Measurements from ENCODE around the gene MTA3.
"Not testable (repeated sequence)": the region's sequence is repeated elsewhere in the genome, so short reads cannot be mapped to it uniquely, and the experiment has no call there.

MTA3 gene

GRCh38 chr2:42675815-42676214, 107.4 kb downstream of the MTA3 start:
- DNase-seq = no peak

- no peak for DNase-seq
Observed at GRCh38 chr2:42685303-42685702, 116.9 kb downstream of the MTA3 start.

- no peak for DNase-seq
Observed at GRCh38 chr2:42693013-42693615, 124.7 kb downstream of the MTA3 start.

GRCh38 chr2:42693688-42694479, 125.5 kb downstream of the MTA3 start:
- DNase-seq = no peak

GRCh38 chr2:42696987-42697386, 128.6 kb downstream of the MTA3 start:
- DNase-seq = no peak

- no peak for DNase-seq
Observed at GRCh38 chr2:42698940-42699339, 130.5 kb downstream of the MTA3 start.

GRCh38 chr2:42706836-42707235, 138.4 kb downstream of the MTA3 start:
- no peak for DNase-seq

GRCh38 chr2:42708179-42708578, 139.7 kb downstream of the MTA3 start:
- DNase-seq = no peak

- no peak for DNase-seq
Observed at GRCh38 chr2:42711896-42712295, 143.5 kb downstream of the MTA3 start.

- DNase-seq = no peak
Observed at GRCh38 chr2:42712934-42713333, 144.5 kb downstream of the MTA3 start.

GRCh38 chr2:42713920-42714319, 145.5 kb downstream of the MTA3 start:
- DNase-seq = no peak

- DNase-seq = no peak
Observed at GRCh38 chr2:42714686-42715085, 146.3 kb downstream of the MTA3 start.

GRCh38 chr2:42721898-42722297, 153.5 kb downstream of the MTA3 start:
- DNase-seq = no peak

GRCh38 chr2:42722320-42723190, 154.1 kb downstream of the MTA3 start:
- no peak for DNase-seq

- no peak for DNase-seq
Observed at GRCh38 chr2:42723465-42723864, 155.0 kb downstream of the MTA3 start.

- DNase-seq = no peak
Observed at GRCh38 chr2:42724886-42725285, 156.5 kb downstream of the MTA3 start.

- no peak for DNase-seq
Observed at GRCh38 chr2:42725657-42726056, 157.2 kb downstream of the MTA3 start.

- no peak for DNase-seq
Observed at GRCh38 chr2:42726680-42727079, 158.2 kb downstream of the MTA3 start.

GRCh38 chr2:42731316-42731715, 162.9 kb downstream of the MTA3 start:
- DNase-seq = not testable (repeated sequence)

GRCh38 chr2:42733852-42734251, 165.4 kb downstream of the MTA3 start:
- no peak for DNase-seq

GRCh38 chr2:42736598-42737322, 168.3 kb downstream of the MTA3 start:
- DNase-seq = no peak

- DNase-seq = no peak
Observed at GRCh38 chr2:42741140-42741539, 172.7 kb downstream of the MTA3 start.

Measured in stimulated activated naive CD4-positive, alpha-beta T cell treated with Interleukin-2 at 50 U/mL for 16 hours (primary cell).